VCaP (cell line): ENCODE data around the gene RPSA.

ENCODE experiments used
- H3K27ac ChIP-seq: fragments of 450-650 bp; 2 replicates; pipeline ENCODE4 v1.5.1; 2017
- CTCF ChIP-seq: fragments of 450-650 bp; conservative IDR thresholded peaks from 2 replicates; pipeline ENCODE4 v1.5.1; 2017; ENCODE audit warnings: mild to moderate bottlenecking, moderate library complexity

Gene RPSA

GRCh38 chr3:39407773-39408492 lies 1.4 kb downstream of the RPSA start:
- H3K27ac ChIP-seq: peak overlapping the region; percentile 96
- TF ChIP-seq CTCF: no peak

- no peak for TF ChIP-seq CTCF
- H3K27ac ChIP-seq: peak overlapping the region; percentile 96; the same call in 1 of the 2 replicates
Measured at GRCh38 chr3:39408493-39409372, 2.2 kb downstream of the RPSA start.

- H3K27ac ChIP-seq: peak overlapping the region; percentile 47; the same call in 1 of the 2 replicates
- no peak for TF ChIP-seq CTCF
Measured at GRCh38 chr3:39409514-39410136, 3.1 kb downstream of the RPSA start.

- no peak for TF ChIP-seq CTCF
- peak overlapping the region; percentile 47 for H3K27ac ChIP-seq
Measured at GRCh38 chr3:39410893-39411292, 4.4 kb downstream of the RPSA start.

- peak overlapping the region; percentile 14 for H3K27ac ChIP-seq
- no peak for TF ChIP-seq CTCF
Measured at GRCh38 chr3:39412668-39413260, 6.2 kb downstream of the RPSA start.

- no peak for TF ChIP-seq CTCF
Measured at GRCh38 chr3:39413691-39414420, 7.3 kb downstream of the RPSA start.

More at GRCh38 chr3:39413691-39414420, 7.3 kb downstream of the RPSA start:
- H3K27ac ChIP-seq: peak overlapping the region; percentile 14
